Measurements from ENCODE around the gene BAIAP2. TPM values are rescaled to one million over a fixed set of nuclear protein-coding genes. Genes with fewer than 3 reads are reported as not detected.
A peak's percentile ranks its signal among the peaks of the same experiment; 100 is the strongest.

Gene BAIAP2
- 1 to 10 TPM; 7.4 to 7.5 TPM for total RNA-seq

GRCh38 chr17:81034779-81035520, at the start of gene BAIAP2:
TSS of gene BAIAP2 (plus strand) at chr17:81035151. CDS start at chr17:81035255, 104 bp downstream.
- DNase-seq, result peak; percentile 95
- ATAC-seq (ENCODE audit: low read depth), result peak; percentile 82
- H3K4me3 Mint-ChIP-seq, result peak within 1 kb of the TSS; percentile 90
- H3K27me3 Mint-ChIP-seq, result peaks cover 29% of the 10 kb centered on the region
- no peaks in the 10 kb centered on the region for H3K9me3 Mint-ChIP-seq
- H3K36me3 Mint-ChIP-seq, result no peaks in the 10 kb centered on the region
- POLR2A ChIA-PET, result interaction anchor here (0.8 to 1.5 kb wide), 4 partner anchors 17 to 188 kb away, joined by 3 to 4 read pairs (median 3); partner anchors contain the start of gene CEP131
- H3K4me1 Mint-ChIP-seq, result no peaks in the 10 kb centered on the region
- peak within 1 kb of the TSS; percentile 75 for H3K27ac Mint-ChIP-seq

- H3K9me3 Mint-ChIP-seq, result no peaks in the 10 kb centered on the region
- POLR2A ChIA-PET, result no interaction called here
Observed at GRCh38 chr17:80986046-80986445, 48.9 kb upstream of the BAIAP2 start.

GRCh38 chr17:80986816-80987475, 48.0 kb upstream of the BAIAP2 start:
- H3K9me3 Mint-ChIP-seq, result no peaks in the 10 kb centered on the region
- no peak overlapping the region for H3K4me3 Mint-ChIP-seq
- no peak overlapping the region for H3K27ac Mint-ChIP-seq
- H3K27me3 Mint-ChIP-seq, result peaks cover 15% of the 10 kb centered on the region
- peaks cover 7% of the 10 kb centered on the region for H3K4me1 Mint-ChIP-seq
- POLR2A ChIA-PET, result no interaction called here
- DNase-seq (no peak), ATAC-seq (ENCODE audit: low read depth) (no peak)
- H3K36me3 Mint-ChIP-seq, result no peaks in the 10 kb centered on the region

More at GRCh38 chr17:80986046-80986445, 48.9 kb upstream of the BAIAP2 start:
- H3K4me1 Mint-ChIP-seq, result peaks cover 7% of the 10 kb centered on the region
- ATAC-seq (ENCODE audit: low read depth) (no peak), DNase-seq (no peak)
- no peak overlapping the region for H3K27ac Mint-ChIP-seq
- no peak overlapping the region for H3K4me3 Mint-ChIP-seq
- no peaks in the 10 kb centered on the region for H3K36me3 Mint-ChIP-seq
- H3K27me3 Mint-ChIP-seq, result peaks cover 15% of the 10 kb centered on the region

- peaks cover 14% of the 10 kb centered on the region for H3K27me3 Mint-ChIP-seq
- H3K9me3 Mint-ChIP-seq, result no peaks in the 10 kb centered on the region
- H3K27ac Mint-ChIP-seq, result no peak overlapping the region
- H3K36me3 Mint-ChIP-seq, result no peaks in the 10 kb centered on the region
- DNase-seq (no peak), ATAC-seq (ENCODE audit: low read depth) (no peak)
- POLR2A ChIA-PET, result interaction anchor here (1.4 to 1.5 kb wide), 2 partner anchors 13 to 251 kb away, joined by 3 to 4 read pairs; partner anchors contain the start of genes NDUFAF8 and TEPSIN
- H3K4me3 Mint-ChIP-seq, result no peak overlapping the region
- peaks cover 13% of the 10 kb centered on the region for H3K4me1 Mint-ChIP-seq
Observed at GRCh38 chr17:80987941-80988461, 47.0 kb upstream of the BAIAP2 start.

- peak; percentile 35 for DNase-seq
- Mint-ChIP-seq H3K27me3 (peaks cover 5% of the 10 kb centered on the region), H3K4me3 (no peak overlapping the region), H3K27ac (no peak overlapping the region), H3K36me3 (no peaks in the 10 kb centered on the region), H3K9me3 (no peaks in the 10 kb centered on the region), H3K4me1 (peaks cover 14% of the 10 kb centered on the region)
- no peak for ATAC-seq (ENCODE audit: low read depth)
- POLR2A ChIA-PET, result interaction anchor here (1.0 to 1.5 kb wide), 3 partner anchors 12 to 249 kb away, joined by 3 to 4 read pairs (median 3); partner anchors contain the start of genes NDUFAF8 and TEPSIN
Observed at GRCh38 chr17:80989586-80989913, 45.4 kb upstream of the BAIAP2 start.

- Mint-ChIP-seq H3K27me3 (peaks cover 5% of the 10 kb centered on the region), H3K27ac (peak overlapping the region; percentile 73), H3K36me3 (peaks cover 3% of the 10 kb centered on the region), H3K9me3 (no peaks in the 10 kb centered on the region), H3K4me3 (peak overlapping the region; percentile 73), H3K4me1 (peaks cover 15% of the 10 kb centered on the region)
- POLR2A ChIA-PET, result interaction anchor here (0.6 to 2.5 kb wide), 8 partner anchors 13 to 515 kb away, joined by 3 to 8 read pairs (median 3); no protein-coding TSS in a partner anchor
- DNase-seq (peak; percentile 38), ATAC-seq (ENCODE audit: low read depth) (no peak)
Observed at GRCh38 chr17:80990921-80991644, 43.9 kb upstream of the BAIAP2 start.

GRCh38 chr17:80991645-80992076, 43.3 kb upstream of the BAIAP2 start, which contains the start of gene CHMP6:
TSS of gene CHMP6 (plus strand) at chr17:80991841. CDS start at chr17:80991919, 78 bp downstream.
- POLR2A ChIA-PET, result interaction anchor here (0.6 to 2.5 kb wide), 8 partner anchors 13 to 354 kb away, joined by 3 to 8 read pairs (median 3); no protein-coding TSS in a partner anchor
- H3K36me3 Mint-ChIP-seq, result peaks cover 3% of the 10 kb centered on the region
- no peaks in the 10 kb centered on the region for H3K9me3 Mint-ChIP-seq
- peaks cover 5% of the 10 kb centered on the region for H3K27me3 Mint-ChIP-seq
- ATAC-seq (ENCODE audit: low read depth) (peak; percentile 60), DNase-seq (peak; percentile 90)
- peak within 1 kb of the TSS; percentile 73 for H3K4me3 Mint-ChIP-seq
- H3K27ac Mint-ChIP-seq, result peak within 1 kb of the TSS; percentile 73
- peaks cover 15% of the 10 kb centered on the region for H3K4me1 Mint-ChIP-seq

- peaks cover 15% of the 10 kb centered on the region for H3K4me1 Mint-ChIP-seq
- peak overlapping the region; percentile 24 for H3K27ac Mint-ChIP-seq
- POLR2A ChIA-PET, result interaction anchor here (0.6 to 2.5 kb wide), 7 partner anchors 12 to 354 kb away, joined by 3 to 8 read pairs (median 3); no protein-coding TSS in a partner anchor
- ATAC-seq (ENCODE audit: low read depth) (peak; percentile 22), DNase-seq (no peak)
- peaks cover 3% of the 10 kb centered on the region for H3K27me3 Mint-ChIP-seq
- no peaks in the 10 kb centered on the region for H3K9me3 Mint-ChIP-seq
- H3K4me3 Mint-ChIP-seq, result peak overlapping the region; percentile 70
- peaks cover 3% of the 10 kb centered on the region for H3K36me3 Mint-ChIP-seq
Observed at GRCh38 chr17:80992077-80992947, 42.6 kb upstream of the BAIAP2 start.

GRCh38 chr17:80992948-80993624, 41.9 kb upstream of the BAIAP2 start:
- DNase-seq (no peak), ATAC-seq (ENCODE audit: low read depth) (no peak)
- Mint-ChIP-seq H3K9me3 (no peaks in the 10 kb centered on the region), H3K27me3 (peaks cover 3% of the 10 kb centered on the region), H3K4me1 (peaks cover 15% of the 10 kb centered on the region), H3K36me3 (peaks cover 3% of the 10 kb centered on the region), H3K4me3 (peak overlapping the region; percentile 70), H3K27ac (peak overlapping the region; percentile 24)
- POLR2A ChIA-PET, result interaction anchor here (0.7 to 2.5 kb wide), 2 partner anchors 11 to 25 kb away, joined by 4 to 8 read pairs; no protein-coding TSS in a partner anchor

GRCh38 chr17:80995131-80995530, 39.8 kb upstream of the BAIAP2 start:
- ATAC-seq (ENCODE audit: low read depth) (no peak), DNase-seq (no peak)
- Mint-ChIP-seq H3K27ac (no peak overlapping the region), H3K4me1 (peaks cover 12% of the 10 kb centered on the region), H3K27me3 (no peaks in the 10 kb centered on the region), H3K4me3 (no peak overlapping the region), H3K9me3 (no peaks in the 10 kb centered on the region), H3K36me3 (peaks cover 3% of the 10 kb centered on the region)
- POLR2A ChIA-PET, result no interaction called here

GRCh38 chr17:80996422-80997305, 38.3 kb upstream of the BAIAP2 start:
- POLR2A ChIA-PET, result no interaction called here
- Mint-ChIP-seq H3K27ac (no peak overlapping the region), H3K4me3 (no peak overlapping the region), H3K9me3 (no peaks in the 10 kb centered on the region), H3K27me3 (no peaks in the 10 kb centered on the region), H3K4me1 (peaks cover 12% of the 10 kb centered on the region), H3K36me3 (peaks cover 6% of the 10 kb centered on the region)
- DNase-seq (no peak), ATAC-seq (ENCODE audit: low read depth) (no peak)
